ENCODE results near the gene ZC3HAV1L. TPM values are rescaled to one million over a fixed set of nuclear protein-coding genes. Genes with fewer than 3 reads are reported as not detected.
"Not testable (repeated sequence)": the region's sequence is repeated elsewhere in the genome, so short reads cannot be mapped to it uniquely, and the experiment has no call there.

ZC3HAV1L gene
- total RNA-seq, 6 experiments from 2014 or later: 9.2 to 12.1 (median 10.3) TPM

DNA sequence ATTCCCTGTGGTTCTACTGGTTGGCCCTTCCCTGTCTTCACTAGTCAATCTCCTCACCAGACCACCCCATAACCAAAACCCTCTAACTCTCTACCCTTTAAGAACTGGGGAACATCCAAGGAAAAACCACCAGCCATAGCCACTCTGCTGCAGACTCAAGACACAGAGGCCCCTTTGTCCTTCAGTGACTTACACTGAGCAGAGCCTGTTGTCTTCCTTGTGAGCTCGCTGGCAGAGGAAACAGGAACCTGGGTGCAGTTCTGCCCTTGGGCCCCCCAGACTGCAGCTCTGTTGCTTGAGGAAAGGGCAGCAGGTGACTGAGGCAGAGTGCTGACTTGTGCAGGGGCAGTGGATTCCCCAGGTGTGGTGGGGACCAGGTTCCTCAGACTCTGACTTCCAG lies 43.1 kb upstream of the ZC3HAV1L start:
- H3K4me1 Mint-ChIP-seq (ENCODE audit: low read depth): peaks cover 21% of the 10 kb centered on the region
- peak overlapping the region; percentile 54 for H3K27ac Mint-ChIP-seq
- no peak overlapping the region for H3K4me3 Mint-ChIP-seq
- no peak for DNase-seq
- H3K9me3 Mint-ChIP-seq: no peaks in the 10 kb centered on the region
- TF ChIP-seq, protein P1, sequence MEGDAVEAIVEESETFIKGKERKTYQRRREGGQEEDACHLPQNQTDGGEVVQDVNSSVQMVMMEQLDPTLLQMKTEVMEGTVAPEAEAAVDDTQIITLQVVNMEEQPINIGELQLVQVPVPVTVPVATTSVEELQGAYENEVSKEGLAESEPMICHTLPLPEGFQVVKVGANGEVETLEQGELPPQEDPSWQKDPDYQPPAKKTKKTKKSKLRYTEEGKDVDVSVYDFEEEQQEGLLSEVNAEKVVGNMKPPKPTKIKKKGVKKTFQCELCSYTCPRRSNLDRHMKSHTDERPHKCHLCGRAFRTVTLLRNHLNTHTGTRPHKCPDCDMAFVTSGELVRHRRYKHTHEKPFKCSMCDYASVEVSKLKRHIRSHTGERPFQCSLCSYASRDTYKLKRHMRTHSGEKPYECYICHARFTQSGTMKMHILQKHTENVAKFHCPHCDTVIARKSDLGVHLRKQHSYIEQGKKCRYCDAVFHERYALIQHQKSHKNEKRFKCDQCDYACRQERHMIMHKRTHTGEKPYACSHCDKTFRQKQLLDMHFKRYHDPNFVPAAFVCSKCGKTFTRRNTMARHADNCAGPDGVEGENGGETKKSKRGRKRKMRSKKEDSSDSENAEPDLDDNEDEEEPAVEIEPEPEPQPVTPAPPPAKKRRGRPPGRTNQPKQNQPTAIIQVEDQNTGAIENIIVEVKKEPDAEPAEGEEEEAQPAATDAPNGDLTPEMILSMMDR (IDR thresholded peaks at IDR 0.05): no peak
- H3K36me3 Mint-ChIP-seq (ENCODE audit: low read depth): peaks cover 31% of the 10 kb centered on the region
- H3K27me3 Mint-ChIP-seq (ENCODE audit: insufficient read depth): no peaks in the 10 kb centered on the region

DNA sequence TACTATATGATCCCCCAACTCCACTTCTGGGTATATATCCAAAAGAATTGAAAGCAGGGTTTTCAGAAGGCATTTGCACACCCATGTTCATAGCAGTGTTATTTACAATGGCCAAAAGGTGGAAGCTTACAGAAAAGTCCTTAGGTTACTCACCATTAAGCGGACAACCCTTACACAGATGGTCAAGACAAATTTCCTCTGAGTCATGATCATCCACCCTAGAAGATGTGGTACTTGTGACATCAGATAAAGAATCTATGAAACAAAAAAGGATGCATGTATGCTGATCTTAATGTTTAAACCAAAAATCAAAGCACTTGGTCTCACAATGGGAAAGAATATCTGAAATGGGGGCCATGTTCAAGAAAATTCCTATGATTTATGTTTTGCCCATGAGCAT lies 42.6 kb upstream of the ZC3HAV1L start:
- Mint-ChIP-seq H3K4me3 (no peak overlapping the region), H3K4me1 (ENCODE audit: low read depth) (peaks cover 21% of the 10 kb centered on the region), H3K9me3 (no peaks in the 10 kb centered on the region), H3K27me3 (ENCODE audit: insufficient read depth) (no peaks in the 10 kb centered on the region), H3K27ac (peak overlapping the region; percentile 54), H3K36me3 (ENCODE audit: low read depth) (peaks cover 31% of the 10 kb centered on the region)
- TF ChIP-seq, protein P1 (IDR thresholded peaks at IDR 0.05): no peak
- DNase-seq: peak; percentile 42

DNA sequence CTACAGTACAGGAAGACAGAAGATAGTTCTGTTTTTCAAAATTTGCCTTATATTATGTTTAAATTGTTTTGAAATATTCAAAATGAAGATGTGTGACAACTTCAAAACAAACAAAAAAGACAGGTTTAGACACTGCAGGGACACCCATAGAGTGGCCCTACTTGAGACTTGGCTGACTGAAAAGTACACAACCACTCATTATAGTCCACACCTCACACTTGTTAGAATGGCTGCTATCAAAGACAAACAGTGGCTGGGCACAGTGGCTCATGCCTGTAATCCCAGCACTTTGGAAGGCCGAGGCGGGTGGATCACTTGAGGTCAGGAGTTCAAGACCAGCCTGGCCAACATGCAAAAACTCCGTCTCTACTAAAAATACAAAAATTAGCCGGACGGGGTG lies 41.9 kb upstream of the ZC3HAV1L start:
- H3K4me3 Mint-ChIP-seq; DNase-seq; H3K27me3 Mint-ChIP-seq (ENCODE audit: insufficient read depth); H3K27ac Mint-ChIP-seq; H3K9me3 Mint-ChIP-seq: not testable (repeated sequence)
- H3K36me3 Mint-ChIP-seq (ENCODE audit: low read depth): peaks cover 32% of the 10 kb centered on the region
- peaks cover 21% of the 10 kb centered on the region for H3K4me1 Mint-ChIP-seq (ENCODE audit: low read depth)

DNA sequence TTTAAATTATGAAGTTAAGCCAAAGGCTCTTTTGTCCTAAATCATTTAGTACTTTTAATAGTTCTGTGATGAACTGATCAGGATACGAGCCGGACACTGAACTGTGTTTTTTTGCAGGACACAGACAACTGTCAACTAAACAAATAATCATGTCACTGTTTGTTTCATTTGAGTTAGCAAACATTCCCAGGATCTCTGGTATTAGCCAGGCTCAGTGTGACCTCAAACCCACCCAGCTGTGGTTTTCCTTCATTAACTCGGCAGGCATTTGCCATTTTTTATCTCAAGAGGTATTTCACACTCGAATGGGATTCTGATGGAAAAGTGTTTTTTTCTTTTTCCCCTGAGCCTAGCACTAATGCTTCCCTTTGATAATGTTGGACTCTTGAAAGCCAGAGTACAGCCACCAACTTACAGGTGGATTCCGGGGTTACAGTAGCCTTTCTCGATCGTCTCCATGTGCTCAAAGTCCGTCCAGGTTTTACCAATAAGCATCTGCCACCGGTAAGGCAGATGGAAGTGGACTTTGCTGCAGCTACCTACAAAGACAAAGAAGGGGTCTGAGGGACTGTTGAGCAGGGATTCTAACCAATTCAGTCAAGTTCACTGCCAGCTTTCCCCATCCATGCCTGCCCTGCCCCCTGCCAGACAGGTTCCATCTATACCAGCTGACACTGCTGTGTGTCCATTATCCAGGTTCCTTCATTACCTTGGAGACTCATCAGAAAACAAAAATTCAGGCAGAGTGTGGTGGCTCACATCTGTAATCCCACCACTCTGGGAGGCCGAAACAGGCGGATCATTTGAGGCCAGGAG lies 40.2 kb upstream of the ZC3HAV1L start:
- TF ChIP-seq, protein P1 (IDR thresholded peaks at IDR 0.05): no peak
- Mint-ChIP-seq H3K9me3 (no peaks in the 10 kb centered on the region), H3K4me3 (no peak overlapping the region), H3K36me3 (ENCODE audit: low read depth) (peaks cover 39% of the 10 kb centered on the region), H3K27me3 (ENCODE audit: insufficient read depth) (no peaks in the 10 kb centered on the region), H3K27ac (no peak overlapping the region), H3K4me1 (ENCODE audit: low read depth) (peaks cover 21% of the 10 kb centered on the region)
- no peak for DNase-seq

DNA sequence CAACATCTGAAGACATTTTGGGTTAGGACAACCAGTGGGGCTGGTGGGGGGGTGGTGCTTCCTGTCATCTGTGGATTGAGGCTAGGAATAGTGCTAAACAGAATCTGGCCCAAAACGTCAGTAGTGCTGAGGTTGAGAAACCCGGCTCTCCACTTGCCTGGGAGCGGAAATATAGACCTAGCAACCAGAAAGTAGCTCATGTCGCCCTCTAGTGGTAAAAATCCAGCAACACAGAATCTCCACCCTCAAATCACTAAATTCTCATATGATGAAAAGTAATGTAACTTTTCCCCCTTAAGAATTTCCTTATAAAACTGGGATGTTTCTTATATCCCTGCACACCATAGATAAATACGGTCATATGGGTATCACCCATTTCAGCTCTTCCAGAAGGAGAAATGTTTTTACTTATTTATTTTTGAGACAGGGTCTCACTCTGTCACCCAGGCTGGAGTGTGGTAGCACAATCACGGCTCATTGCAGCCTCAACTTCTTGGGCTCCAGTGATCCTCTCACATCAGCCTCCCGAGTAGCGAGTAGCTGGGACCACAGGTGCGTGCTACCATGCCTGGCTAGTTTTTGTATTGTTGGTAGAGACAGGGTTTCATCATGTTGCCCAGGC lies 39.3 kb upstream of the ZC3HAV1L start:
- H3K4me3 Mint-ChIP-seq: no peak overlapping the region
- peaks cover 32% of the 10 kb centered on the region for H3K36me3 Mint-ChIP-seq (ENCODE audit: low read depth)
- no peaks in the 10 kb centered on the region for H3K9me3 Mint-ChIP-seq
- H3K27me3 Mint-ChIP-seq (ENCODE audit: insufficient read depth): no peaks in the 10 kb centered on the region
- TF ChIP-seq, protein P1 (IDR thresholded peaks at IDR 0.05): peak; percentile 95
- peaks cover 21% of the 10 kb centered on the region for H3K4me1 Mint-ChIP-seq (ENCODE audit: low read depth)
- DNase-seq: peak; percentile 64
- H3K27ac Mint-ChIP-seq: peak overlapping the region; percentile 56

DNA sequence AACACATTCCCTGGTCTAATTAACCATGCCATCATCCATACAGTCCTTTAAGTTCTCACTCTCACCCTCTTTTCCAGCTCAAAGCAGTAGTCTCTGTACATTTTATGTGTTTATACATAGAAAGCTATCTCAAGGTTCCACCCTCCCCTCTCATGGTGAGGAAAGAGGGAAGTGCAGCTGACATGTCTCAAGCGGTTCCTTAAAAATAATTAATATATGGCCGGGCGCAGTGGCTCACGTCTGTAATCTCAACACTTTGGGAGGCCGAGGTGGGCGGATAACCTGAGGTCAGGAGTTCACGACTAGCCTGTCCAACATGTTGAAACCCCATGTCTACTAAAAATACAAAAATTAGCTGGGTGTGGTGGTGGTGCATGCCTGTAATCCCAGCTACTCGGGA lies 37.0 kb upstream of the ZC3HAV1L start:
- Mint-ChIP-seq H3K9me3 (no peaks in the 10 kb centered on the region), H3K4me1 (ENCODE audit: low read depth) (peaks cover 6% of the 10 kb centered on the region), H3K36me3 (ENCODE audit: low read depth) (peaks cover 24% of the 10 kb centered on the region), H3K27ac (no peak overlapping the region), H3K4me3 (no peak overlapping the region), H3K27me3 (ENCODE audit: insufficient read depth) (no peaks in the 10 kb centered on the region)
- no peak for DNase-seq
- TF ChIP-seq, protein P1 (IDR thresholded peaks at IDR 0.05): no peak
